Kidney glomerular epithelial cell (primary cell): ENCODE measurements around the gene HAPSTR1.
A peak's percentile ranks its signal among the peaks of the same experiment; 100 is the strongest.
"Not testable (repeated sequence)": the region's sequence is repeated elsewhere in the genome, so short reads cannot be mapped to it uniquely, and the experiment has no call there.

ENCODE experiments used
- DNase-seq: peaks from one replicate; lab custom pipeline; 2025; lab: John Stamatoyannopoulos, UW

The HAPSTR1 gene, protein sequence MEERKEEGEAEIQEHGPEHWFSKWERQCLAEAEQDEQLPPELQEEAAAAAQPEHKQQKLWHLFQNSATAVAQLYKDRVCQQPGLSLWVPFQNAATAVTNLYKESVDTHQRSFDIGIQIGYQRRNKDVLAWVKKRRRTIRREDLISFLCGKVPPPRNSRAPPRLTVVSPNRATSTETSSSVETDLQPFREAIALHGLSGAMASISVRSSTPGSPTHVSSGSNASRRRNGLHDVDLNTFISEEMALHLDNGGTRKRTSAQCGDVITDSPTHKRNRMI

GRCh38 chr16:9090960-9091866, at the start of gene HAPSTR1:
HAPSTR1 (plus strand) TSS chr16:9091644; CDS start chr16:9092045, 401 bp downstream.
- DNase-seq: peak; percentile 99

- no peak for DNase-seq
Measured at GRCh38 chr16:9042533-9042932, 48.9 kb upstream of the HAPSTR1 start.

DNA sequence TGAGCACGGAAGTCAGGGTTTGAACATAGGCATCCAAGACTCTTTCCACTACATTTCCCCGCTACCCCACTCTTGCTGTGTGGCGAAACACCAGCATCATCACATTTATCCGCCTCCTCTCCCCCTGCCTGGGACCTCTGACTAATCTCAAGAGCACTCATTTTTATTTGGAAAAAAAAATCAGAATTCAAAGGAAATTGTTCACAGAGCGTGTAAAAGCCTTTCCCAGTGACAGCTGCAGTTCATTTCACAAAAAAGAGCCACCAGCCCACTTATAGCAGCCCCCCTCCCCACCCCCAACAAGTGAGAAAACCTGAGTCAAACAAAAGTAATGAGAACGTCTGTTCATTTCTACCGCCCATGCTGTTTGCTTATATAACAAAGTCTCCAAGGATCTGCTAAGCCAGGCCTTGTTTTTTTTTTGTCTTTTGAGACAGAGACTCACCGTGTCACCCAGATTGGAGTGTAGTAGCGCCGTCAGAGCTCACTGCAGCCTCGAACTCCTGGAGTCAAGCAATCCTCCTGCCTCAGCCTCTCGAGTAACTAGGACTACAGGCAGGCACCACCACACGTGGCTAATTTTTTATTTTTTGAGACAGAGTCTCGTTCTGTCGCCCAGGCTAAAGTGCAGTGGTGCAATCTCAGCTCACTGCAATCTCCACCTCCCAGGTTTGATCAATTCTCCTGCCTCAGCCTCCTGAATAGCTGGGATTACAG, 48.3 kb upstream of the HAPSTR1 start:
- DNase-seq: no peak

GRCh38 chr16:9045562-9045961, 45.9 kb upstream of the HAPSTR1 start:
- DNase-seq: not testable (repeated sequence)

DNA sequence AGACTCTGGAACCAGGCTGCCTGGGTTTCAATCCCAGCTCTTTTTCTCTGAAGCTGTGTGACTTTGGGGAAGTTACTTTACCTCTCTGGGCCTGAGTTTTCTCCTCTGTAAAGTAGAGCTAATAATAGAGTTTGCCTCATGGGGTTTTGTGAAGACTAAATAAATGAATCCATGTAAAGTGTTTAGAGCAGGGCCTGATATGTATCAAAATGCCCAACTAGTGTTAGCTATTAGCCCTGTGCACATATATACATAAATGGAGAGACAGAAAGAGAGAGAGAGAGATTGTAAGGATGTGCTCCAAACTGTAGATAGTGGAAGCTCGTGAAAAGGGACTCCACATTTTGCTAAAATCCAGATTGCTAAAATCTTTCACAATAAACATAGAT, 44.8 kb upstream of the HAPSTR1 start:
- DNase-seq: no peak

DNA sequence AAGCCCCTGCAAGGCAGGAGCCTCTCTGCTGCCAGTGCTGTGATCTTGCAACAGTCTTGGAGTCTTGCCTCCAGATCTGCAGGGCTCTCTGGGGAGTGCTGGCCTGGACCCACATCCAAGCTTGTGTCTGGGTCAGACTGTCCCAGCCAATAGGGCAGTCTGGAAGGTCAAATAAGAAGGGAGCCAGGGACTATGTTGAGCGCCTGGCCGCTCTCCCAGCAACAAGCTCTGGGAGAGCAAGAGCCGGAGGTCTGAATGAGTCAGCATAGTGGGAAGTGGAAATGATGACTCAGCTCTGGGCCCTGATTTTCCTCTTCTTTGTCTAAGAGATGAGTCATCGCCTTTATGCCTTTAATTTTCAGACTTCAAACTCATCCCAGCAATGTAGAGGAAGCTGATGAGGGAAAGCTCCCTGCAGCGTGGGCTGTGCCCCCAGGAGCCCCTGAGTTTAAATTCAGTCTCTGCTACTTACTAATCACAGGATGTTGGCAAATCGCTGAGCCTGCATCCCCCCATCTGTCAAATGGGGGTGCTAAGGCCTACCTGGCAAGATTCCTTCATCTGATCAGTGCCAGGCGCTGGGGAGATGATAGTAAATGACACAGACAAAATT, 43.6 kb upstream of the HAPSTR1 start:
- DNase-seq: peak; percentile 99

DNA sequence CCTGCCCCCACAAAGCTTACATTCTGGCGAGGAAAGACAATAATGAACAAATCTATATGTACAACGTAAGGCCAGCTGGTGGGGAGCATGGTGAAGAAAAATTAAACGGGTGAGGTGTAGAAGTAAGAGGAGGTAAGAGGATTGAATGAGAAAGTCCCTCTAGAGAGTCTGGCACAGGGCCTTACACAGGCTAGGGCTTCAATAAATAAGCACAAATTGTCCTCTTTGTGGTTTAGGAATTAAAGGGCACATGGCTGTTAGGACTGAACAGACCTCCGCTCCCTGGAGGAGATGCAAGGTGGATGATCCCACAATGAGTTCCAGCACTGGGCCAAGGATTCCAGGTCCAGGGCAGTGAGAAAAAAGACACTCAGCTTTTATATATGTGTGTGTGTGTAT, 43.1 kb upstream of the HAPSTR1 start:
- no peak for DNase-seq

DNA sequence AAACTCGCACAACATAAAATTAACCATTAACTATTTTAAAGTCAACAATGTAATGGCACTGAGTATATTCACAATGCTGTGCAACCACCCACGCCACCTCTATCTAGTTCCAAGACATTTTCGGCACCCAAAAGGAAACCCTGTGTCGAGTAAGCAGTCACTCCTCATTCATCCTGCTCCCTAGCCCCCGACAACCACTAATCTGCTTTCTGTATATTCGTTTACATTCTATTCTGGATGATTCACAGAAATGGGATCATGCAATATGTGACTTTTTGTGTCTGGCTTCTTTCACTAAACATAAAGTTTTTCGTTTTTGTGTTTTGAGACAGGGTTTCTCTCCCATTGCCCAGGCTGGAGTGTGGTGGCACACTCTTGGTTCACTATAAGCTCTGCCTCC, 42.2 kb upstream of the HAPSTR1 start:
- DNase-seq: peak; percentile 16

- no peak for DNase-seq
Measured at GRCh38 chr16:9050102-9050830, 41.2 kb upstream of the HAPSTR1 start.

- no peak for DNase-seq
Measured at GRCh38 chr16:9053006-9053601, 38.3 kb upstream of the HAPSTR1 start.

DNA sequence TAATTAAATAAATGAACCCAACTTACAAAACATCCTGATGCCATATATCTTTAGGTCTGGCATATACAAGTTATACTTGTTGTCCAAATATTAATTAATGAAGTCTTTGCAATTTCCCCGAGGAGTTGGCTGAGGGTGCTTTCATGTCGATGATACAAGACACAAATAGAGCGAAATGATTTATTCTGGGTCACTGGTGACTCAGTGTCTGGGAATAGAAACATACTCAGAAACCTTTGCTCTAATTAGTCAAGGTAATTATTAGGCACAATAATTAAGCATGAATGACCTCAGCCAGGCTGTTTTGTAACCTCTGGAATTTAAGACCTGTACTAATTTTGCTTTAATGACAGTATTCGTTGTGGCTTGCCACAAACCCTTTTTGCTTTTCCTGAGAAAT, 37.0 kb upstream of the HAPSTR1 start:
- no peak for DNase-seq

DNA sequence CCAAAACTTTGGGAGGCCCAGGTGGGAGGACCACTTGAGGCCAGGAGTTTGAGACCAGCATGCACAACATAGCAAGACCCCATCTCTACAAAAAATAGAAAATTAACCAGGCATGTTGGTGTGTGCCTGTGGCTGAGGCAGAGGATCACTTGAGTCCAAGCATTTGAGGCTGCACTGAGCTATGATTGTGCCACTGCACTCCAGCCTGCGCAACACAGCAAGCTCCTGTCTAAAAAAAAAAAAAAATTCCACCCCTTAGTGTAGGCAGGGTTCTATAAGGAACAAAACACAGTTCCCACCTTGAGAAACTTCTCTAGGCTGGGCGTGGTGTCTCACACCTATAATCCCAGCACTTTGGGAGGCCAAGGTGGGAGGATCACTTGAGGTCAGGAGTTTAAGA, 36.3 kb upstream of the HAPSTR1 start:
- DNase-seq: no peak

DNA sequence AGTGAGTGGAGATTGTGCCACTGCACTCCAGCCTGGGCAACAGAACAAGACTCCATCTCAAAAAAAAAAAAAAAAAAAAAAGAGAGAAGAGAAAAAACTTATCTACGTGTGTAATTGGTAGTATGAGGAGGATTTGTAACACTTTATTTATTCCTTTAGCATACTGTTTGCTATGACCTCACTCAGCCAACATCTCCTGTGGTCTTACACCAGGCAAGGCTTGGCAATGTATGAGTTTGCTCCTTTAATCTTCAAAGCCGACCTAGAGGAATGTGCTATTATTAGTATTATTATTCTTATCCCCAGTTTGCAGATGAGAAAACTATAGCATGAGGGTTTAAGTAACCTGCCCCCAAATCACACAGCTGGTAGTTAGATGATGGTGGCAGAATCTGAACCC, 35.8 kb upstream of the HAPSTR1 start:
- DNase-seq: no peak

- no peak for DNase-seq
Measured at GRCh38 chr16:9056061-9056460, 35.4 kb upstream of the HAPSTR1 start.

GRCh38 chr16:9058211-9058610, 33.2 kb upstream of the HAPSTR1 start:
- DNase-seq: no peak

GRCh38 chr16:9060225-9060624, 31.2 kb upstream of the HAPSTR1 start:
- no peak for DNase-seq

- no peak for DNase-seq
Measured at GRCh38 chr16:9061358-9061813, 30.1 kb upstream of the HAPSTR1 start.

- DNase-seq: no peak
Measured at GRCh38 chr16:9062301-9062700, 29.1 kb upstream of the HAPSTR1 start.

GRCh38 chr16:9065077-9065476, 26.4 kb upstream of the HAPSTR1 start:
- no peak for DNase-seq

- no peak for DNase-seq
Measured at GRCh38 chr16:9068886-9069285, 22.6 kb upstream of the HAPSTR1 start.

GRCh38 chr16:9070254-9070653, 21.2 kb upstream of the HAPSTR1 start:
- no peak for DNase-seq
